ENCODE data around the gene SP7.

DNA sequence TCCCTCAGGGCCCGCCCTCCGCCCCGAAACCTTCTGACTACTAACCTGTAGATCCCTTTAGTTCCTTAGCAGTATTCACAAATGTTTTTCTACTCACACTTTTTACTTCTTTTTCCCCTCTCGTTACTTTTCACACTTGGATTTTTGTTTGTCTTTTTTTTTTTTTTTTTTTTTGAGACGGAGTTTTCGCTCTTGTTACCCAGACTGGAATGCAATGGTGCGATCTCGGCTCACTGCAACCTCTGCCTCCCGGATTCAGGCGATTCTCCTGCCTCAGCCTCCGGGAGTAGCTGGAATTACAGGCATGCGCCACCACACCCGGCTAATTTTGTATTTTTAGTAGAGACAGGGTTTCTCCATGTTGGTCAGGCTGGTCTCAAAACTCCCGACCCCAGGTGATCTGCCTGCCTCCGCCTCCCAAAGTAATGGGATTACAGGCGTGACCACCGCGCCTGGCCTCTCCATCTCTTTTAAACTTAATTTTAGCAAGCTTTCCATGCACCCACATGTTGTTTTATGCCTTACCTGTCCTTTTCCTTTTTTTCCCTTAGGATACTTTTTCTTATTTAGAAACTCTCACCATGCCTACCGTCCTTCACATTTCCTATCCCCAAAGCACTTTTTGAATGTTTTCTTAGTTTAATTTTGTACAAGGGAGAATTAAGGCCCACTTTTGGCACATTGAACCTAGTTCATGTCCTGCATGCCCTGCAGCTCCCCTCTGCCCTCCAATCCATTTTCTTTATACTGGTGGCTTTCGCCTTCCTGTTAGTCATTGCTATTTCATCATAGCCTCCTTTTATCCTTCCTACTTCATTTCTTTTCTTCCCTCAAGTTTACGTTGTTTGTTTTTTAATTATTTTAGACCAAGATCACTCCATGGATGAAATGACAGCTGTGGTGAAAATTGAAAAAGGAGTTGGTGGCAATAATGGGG is 44.9 kb upstream of the SP7 start:
- TF ChIP-seq, protein P1, sequence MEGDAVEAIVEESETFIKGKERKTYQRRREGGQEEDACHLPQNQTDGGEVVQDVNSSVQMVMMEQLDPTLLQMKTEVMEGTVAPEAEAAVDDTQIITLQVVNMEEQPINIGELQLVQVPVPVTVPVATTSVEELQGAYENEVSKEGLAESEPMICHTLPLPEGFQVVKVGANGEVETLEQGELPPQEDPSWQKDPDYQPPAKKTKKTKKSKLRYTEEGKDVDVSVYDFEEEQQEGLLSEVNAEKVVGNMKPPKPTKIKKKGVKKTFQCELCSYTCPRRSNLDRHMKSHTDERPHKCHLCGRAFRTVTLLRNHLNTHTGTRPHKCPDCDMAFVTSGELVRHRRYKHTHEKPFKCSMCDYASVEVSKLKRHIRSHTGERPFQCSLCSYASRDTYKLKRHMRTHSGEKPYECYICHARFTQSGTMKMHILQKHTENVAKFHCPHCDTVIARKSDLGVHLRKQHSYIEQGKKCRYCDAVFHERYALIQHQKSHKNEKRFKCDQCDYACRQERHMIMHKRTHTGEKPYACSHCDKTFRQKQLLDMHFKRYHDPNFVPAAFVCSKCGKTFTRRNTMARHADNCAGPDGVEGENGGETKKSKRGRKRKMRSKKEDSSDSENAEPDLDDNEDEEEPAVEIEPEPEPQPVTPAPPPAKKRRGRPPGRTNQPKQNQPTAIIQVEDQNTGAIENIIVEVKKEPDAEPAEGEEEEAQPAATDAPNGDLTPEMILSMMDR (IDR thresholded peaks at IDR 0.05) = no peak
- TF ChIP-seq EP300 (IDR thresholded peaks at IDR 0.05) = no peak

Measured in ovary (tissue), 3 donors.